Neuron (in vitro differentiated cells): ENCODE measurements around the gene MAGEC1.
"Not testable (repeated sequence)": the region's sequence is repeated elsewhere in the genome, so short reads cannot be mapped to it uniquely, and the experiment has no call there.

Experiments used
- H2AFZ ChIP-seq: one replicate; pipeline ENCODE4 v1.6.1; 2013; ENCODE audit warnings: low read depth, mild to moderate bottlenecking, inconsistent platforms, low read length, moderate library complexity
- H3K27me3 ChIP-seq: one replicate; pipeline ENCODE4 v1.6.1; 2013; ENCODE audit warnings: low read length; ENCODE audit not compliant: insufficient read depth
- H3K36me3 ChIP-seq: one replicate; pipeline ENCODE4 v1.6.1; 2013; ENCODE audit warnings: low read length; ENCODE audit not compliant: insufficient read depth
- H3K4me1 ChIP-seq: one replicate; pipeline ENCODE4 v1.6.1; 2013; ENCODE audit warnings: low read length; ENCODE audit not compliant: insufficient read depth
- H3K4me3 ChIP-seq: 2 replicates; pipeline ENCODE4 v1.5.1; 2013; ENCODE audit warnings: mild to moderate bottlenecking, low read length, moderate library complexity
- H3K9me3 ChIP-seq: one replicate; pipeline ENCODE4 v1.6.1; 2013; ENCODE audit warnings: low read length

The MAGEC1 gene, protein sequence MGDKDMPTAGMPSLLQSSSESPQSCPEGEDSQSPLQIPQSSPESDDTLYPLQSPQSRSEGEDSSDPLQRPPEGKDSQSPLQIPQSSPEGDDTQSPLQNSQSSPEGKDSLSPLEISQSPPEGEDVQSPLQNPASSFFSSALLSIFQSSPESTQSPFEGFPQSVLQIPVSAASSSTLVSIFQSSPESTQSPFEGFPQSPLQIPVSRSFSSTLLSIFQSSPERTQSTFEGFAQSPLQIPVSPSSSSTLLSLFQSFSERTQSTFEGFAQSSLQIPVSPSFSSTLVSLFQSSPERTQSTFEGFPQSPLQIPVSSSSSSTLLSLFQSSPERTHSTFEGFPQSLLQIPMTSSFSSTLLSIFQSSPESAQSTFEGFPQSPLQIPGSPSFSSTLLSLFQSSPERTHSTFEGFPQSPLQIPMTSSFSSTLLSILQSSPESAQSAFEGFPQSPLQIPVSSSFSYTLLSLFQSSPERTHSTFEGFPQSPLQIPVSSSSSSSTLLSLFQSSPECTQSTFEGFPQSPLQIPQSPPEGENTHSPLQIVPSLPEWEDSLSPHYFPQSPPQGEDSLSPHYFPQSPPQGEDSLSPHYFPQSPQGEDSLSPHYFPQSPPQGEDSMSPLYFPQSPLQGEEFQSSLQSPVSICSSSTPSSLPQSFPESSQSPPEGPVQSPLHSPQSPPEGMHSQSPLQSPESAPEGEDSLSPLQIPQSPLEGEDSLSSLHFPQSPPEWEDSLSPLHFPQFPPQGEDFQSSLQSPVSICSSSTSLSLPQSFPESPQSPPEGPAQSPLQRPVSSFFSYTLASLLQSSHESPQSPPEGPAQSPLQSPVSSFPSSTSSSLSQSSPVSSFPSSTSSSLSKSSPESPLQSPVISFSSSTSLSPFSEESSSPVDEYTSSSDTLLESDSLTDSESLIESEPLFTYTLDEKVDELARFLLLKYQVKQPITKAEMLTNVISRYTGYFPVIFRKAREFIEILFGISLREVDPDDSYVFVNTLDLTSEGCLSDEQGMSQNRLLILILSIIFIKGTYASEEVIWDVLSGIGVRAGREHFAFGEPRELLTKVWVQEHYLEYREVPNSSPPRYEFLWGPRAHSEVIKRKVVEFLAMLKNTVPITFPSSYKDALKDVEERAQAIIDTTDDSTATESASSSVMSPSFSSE

DNA sequence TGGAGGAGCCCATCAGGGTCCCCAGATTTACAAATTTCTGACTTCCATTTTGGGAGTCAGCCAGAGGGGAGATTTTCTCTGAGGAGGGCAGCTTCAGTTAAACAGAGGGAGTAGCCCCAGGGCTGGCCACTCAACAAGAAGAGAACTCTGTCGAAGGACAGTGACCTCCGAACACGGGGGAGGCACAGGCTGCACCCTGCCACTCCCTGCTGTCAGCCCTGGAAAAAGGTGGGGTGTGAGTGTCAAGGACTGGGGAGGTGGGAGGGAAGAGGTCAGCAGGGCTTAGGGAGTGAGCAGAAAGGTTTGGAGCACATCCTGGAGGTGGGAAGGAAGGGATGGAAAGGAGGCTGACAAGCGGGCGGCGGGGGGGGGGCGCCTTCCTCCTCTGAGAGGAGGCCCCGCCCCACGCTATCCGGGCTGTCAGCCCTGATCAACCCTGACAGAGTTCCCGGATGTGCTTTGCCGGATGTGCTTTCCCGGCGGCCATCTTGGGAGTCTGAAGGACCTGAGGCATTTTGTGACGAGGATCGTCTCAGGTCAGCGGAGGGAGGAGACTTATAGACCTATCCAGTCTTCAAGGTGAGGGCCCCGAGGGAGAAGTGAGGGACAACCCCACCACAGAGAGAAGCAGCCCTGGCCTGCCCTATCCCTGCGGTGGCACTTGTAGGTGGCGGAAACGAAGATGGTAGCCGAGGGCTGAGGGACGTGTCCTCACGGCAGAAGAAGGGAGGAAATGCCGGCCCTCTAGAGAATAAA is at the start of gene MAGEC1:
MAGEC1 (plus strand) TSS at position 495 of the 756 bp plus-strand sequence. CDS start 1,179 bp downstream, outside the sequence.
- H3K36me3 ChIP-seq: no peaks in the 10 kb centered on the region
- H3K9me3 ChIP-seq: no peaks in the 10 kb centered on the region
- H3K27me3 ChIP-seq: no peaks in the 10 kb centered on the region
- no peak within 1 kb of the TSS for H3K4me3 ChIP-seq
- no peak within 1 kb of the TSS for H2AFZ ChIP-seq
- H3K4me1 ChIP-seq: no peaks in the 10 kb centered on the region

DNA sequence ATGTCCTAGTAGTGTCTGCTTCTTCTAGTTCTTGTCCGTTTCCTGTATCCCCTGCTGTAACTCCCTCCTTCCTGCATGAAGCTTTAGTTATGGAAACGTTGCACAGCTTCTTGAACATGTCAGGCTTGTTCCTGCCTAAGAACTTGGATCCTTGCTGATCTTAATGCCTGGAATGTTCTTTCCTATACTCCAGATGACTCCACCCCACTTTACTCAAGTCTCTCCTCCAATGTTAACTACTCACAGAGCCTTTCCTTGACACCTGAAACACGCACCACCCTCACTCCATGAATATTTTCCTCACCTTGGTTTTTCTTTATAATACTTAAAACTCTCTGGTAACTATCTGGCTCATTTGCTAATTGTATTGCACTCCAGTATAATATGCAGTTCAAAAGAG is 46.2 kb upstream of the MAGEC1 start:
- Histone ChIP-seq H2AFZ (no peak overlapping the region), H3K9me3 (no peaks in the 10 kb centered on the region), H3K27me3 (no peaks in the 10 kb centered on the region), H3K36me3 (no peaks in the 10 kb centered on the region), H3K4me3 (no peak overlapping the region), H3K4me1 (no peaks in the 10 kb centered on the region)

DNA sequence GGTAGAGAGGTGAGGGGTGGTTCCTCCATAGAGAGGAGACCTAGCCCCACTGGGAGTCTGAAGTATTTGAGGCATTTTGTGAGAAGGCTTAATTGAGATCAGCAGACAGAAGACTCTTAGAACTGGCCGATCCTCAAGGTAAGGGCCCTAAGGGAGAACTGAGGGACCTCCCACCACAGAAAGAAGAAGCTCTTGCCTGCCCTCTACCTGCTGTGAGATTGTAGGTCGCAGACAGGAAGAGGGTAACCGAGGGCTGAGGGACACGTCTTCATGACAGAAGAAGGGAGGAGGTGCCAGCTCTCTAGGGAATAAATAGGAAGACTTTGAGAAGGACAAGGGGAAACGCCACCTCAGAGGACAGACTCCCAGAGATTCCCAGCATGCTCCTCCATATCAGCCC is 24.1 kb upstream of the MAGEC1 start:
- H3K9me3 ChIP-seq: no peaks in the 10 kb centered on the region
- H3K4me1 ChIP-seq: no peaks in the 10 kb centered on the region
- no peak overlapping the region for H2AFZ ChIP-seq
- H3K36me3 ChIP-seq: no peaks in the 10 kb centered on the region
- no peaks in the 10 kb centered on the region for H3K27me3 ChIP-seq
- H3K4me3 ChIP-seq: no peak overlapping the region

DNA sequence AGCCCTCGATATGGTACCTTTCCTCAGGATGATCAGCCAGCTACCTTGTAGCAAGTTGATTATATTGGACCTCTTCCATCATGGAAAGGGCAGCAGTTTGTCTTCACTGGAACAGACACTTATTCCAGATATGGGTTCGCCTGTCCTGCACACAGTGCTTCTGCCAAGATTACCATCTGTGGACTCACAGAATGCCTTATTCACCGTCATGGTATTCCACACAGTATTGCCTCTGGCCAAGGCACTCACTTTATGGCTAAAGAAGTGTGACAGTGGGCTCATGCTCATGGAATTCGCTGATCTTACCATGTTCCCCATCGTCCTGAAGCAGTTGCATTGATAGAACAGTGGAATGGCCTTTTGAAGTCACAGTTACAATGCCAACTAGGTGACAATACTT is 14.9 kb upstream of the MAGEC1 start:
- H3K4me3 ChIP-seq, H3K36me3 ChIP-seq, H2AFZ ChIP-seq, H3K4me1 ChIP-seq, H3K27me3 ChIP-seq, H3K9me3 ChIP-seq: not testable (repeated sequence)

DNA sequence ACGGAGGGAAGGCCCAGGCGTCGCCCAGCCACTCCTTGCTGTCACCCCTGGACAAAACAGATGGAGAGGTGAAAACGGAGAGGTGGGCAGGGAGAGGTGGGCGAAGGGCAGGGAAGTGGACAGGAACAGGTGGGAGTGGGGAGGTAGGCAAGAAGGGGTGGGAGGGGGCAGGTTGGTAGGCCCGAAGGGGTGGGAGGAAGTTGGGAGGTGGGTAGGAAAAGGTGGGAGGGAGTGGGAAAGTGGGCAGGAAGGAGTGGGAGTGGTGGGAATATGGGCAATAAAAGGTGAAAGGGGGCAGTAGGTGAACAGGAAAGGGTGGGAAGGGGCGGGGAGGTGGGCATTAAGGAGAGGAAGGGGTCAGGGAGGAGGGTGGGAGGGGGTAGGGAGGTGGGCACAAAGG is 9.0 kb upstream of the MAGEC1 start:
- peaks cover 2% of the 10 kb centered on the region for H3K27me3 ChIP-seq
- no peaks in the 10 kb centered on the region for H3K9me3 ChIP-seq
- H3K4me3 ChIP-seq: no peak overlapping the region
- no peaks in the 10 kb centered on the region for H3K36me3 ChIP-seq
- no peaks in the 10 kb centered on the region for H3K4me1 ChIP-seq
- H2AFZ ChIP-seq: no peak overlapping the region

DNA sequence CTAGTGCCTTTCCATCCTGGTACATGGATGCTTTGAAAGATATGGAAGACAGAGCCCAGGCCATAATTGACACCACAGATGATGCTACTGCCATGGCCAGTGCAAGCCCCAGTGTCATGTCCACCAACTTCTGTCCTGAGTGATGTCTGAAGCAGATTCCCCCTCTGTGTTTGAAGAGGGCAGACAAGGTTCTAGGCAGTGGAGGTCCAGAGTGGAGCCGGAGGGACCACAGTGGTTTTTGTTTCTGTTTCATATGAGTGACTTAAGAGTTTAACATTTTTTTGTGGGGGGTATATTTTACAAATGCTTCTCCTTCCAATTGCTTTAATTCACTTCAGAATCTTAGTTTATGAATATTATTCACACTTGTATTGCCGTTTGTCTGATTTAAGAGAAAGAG is 6.0 kb upstream of the MAGEC1 start:
- H3K9me3 ChIP-seq: no peaks in the 10 kb centered on the region
- no peak overlapping the region for H3K4me3 ChIP-seq
- H2AFZ ChIP-seq: no peak overlapping the region
- H3K4me1 ChIP-seq: no peaks in the 10 kb centered on the region
- no peaks in the 10 kb centered on the region for H3K27me3 ChIP-seq
- H3K36me3 ChIP-seq: no peaks in the 10 kb centered on the region

DNA sequence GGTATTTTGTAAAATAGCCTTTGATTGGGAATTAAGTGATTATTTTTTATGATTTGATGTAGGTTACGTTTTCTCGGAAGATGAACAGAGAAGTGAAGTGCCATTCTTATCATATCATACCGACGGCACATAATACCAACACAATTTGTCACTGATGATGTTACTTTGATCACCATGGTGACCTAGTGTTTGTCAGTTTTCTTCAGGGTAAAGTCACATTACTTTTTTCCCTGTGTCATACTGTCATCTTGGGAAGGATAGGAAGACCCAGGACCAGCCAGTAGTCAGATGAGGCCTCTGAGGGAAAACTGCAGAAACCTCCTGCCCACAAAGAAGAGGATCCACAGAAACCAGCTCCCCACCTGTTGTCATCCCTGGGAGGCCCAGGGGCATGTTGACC is 1.3 kb upstream of the MAGEC1 start:
- Histone ChIP-seq H3K36me3 (no peaks in the 10 kb centered on the region), H3K4me1 (no peaks in the 10 kb centered on the region)

DNA sequence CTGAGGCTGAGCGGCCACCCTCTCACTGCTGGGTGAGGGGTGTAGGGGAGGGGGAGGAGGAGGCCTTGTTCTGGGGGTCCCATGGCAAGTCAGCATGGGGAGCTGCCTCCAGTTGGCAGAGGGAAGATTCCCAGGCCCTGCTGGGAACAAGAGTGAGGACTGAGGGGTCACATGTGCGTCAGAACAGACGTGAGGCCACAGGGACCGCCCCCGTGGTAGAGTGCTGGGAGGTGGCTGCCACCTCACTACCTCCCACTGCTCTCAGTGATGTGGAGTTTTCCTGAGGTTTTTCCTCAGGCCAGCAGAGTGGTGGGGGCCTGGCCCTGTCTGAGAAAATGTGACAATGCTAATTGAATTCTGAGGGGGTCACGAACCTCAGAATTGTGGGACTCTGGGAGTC is 568 bp downstream of the MAGEC1 start:
- no peaks in the 10 kb centered on the region for H3K27me3 ChIP-seq
- H3K9me3 ChIP-seq: no peaks in the 10 kb centered on the region
- no peaks in the 10 kb centered on the region for H3K36me3 ChIP-seq
- no peak overlapping the region for H3K4me3 ChIP-seq
- H2AFZ ChIP-seq: no peak overlapping the region
- no peaks in the 10 kb centered on the region for H3K4me1 ChIP-seq

More for the DNA sequence above, 1.3 kb upstream of the MAGEC1 start:
- H2AFZ ChIP-seq: no peak overlapping the region
- H3K9me3 ChIP-seq: no peaks in the 10 kb centered on the region
- H3K4me3 ChIP-seq: no peak overlapping the region
- H3K27me3 ChIP-seq: no peaks in the 10 kb centered on the region

DNA sequence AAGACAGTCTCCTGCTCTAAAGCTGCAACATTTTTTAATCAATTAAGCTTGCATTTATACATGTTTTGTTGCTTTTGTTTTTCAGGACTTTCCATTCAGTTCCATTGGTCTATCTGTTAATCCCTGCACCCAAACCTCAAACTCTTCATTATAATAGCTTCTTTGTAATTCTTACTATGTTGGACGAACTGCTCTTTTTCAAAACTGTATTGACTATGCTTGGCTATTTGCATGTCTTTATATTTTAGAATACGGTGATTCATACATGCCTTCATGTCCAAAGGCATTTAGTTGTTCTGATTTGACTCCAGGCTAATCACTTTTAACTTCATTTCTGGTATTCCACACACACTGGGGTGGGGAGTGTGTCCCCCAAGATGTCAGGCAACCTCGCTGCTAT is 14.1 kb downstream of the MAGEC1 start:
- H3K36me3 ChIP-seq: no peaks in the 10 kb centered on the region
- H3K4me3 ChIP-seq: no peak overlapping the region
- H3K9me3 ChIP-seq: no peaks in the 10 kb centered on the region
- no peaks in the 10 kb centered on the region for H3K27me3 ChIP-seq
- no peaks in the 10 kb centered on the region for H3K4me1 ChIP-seq
- H2AFZ ChIP-seq: no peak overlapping the region

DNA sequence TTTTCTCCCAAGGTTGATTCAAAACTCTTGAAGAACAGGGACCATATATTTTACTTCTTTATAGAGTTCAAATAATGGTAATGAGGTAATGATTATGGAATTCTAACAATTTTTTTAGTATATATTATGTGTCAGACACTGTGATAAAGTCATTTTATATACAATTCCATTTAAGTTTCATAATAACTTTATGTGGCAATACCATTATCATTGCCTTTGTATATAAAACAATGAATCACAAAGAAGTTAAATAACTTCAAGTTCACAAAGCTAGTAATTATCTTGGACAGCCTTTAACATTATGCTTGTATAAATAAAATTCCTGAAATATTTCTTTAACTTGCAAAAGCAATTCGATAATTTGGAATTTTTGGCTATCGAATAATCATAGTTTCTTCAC is 20.6 kb downstream of the MAGEC1 start:
- Histone ChIP-seq H2AFZ (no peak overlapping the region), H3K36me3 (no peaks in the 10 kb centered on the region), H3K27me3 (no peaks in the 10 kb centered on the region), H3K9me3 (no peaks in the 10 kb centered on the region), H3K4me3 (no peak overlapping the region), H3K4me1 (no peaks in the 10 kb centered on the region)

DNA sequence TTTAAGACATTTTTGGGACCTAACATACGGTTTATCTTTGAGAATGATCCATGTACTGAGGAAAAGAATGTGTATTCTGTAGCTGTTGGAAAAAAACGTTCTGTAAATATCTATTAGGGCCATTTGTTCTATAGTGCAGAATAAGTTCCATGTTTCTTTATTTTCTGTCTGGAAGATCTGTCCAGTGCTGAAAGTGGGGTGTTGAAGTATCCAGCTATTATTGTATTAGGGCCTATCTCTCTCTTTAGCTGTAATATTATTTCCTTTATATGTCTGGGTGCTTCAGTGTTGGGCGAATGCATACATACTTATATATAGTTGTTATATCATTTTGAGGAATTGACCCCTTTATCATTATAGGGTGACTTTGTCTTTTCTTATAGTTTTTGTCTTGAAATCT is 24.7 kb downstream of the MAGEC1 start:
- Histone ChIP-seq H3K4me1 (no peaks in the 10 kb centered on the region), H2AFZ (no peak overlapping the region), H3K9me3 (no peaks in the 10 kb centered on the region), H3K4me3 (no peak overlapping the region), H3K36me3 (no peaks in the 10 kb centered on the region), H3K27me3 (no peaks in the 10 kb centered on the region)

DNA sequence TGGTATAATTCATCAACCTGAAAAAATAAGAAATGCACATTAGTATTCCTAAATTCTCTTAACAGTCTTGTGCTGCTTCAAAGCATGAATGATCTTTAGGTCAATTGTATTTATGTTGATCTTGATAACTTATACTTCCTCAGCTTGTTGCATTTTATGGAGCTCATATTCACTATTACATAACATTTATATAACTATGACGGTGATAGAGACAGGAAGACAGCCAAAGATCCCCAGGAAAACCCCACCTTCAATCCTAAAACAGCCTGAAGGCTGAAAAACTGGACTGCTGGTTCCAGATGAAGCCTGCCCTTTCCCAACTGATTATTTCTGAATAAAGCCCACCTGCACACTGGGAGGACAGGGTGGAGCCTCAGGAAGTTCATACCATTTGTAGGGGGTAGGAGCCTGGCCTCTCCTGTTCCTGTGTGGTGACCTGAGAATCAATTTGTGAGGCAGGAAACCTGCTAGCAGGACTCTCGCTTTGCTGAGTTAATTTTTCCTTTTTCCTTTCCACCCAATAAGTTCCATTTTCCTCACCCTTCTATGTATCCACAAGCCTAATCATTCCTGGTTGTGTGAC is 30.5 kb downstream of the MAGEC1 start:
- no peaks in the 10 kb centered on the region for H3K36me3 ChIP-seq
- no peaks in the 10 kb centered on the region for H3K9me3 ChIP-seq
- no peak overlapping the region for H3K4me3 ChIP-seq
- no peak overlapping the region for H2AFZ ChIP-seq
- no peaks in the 10 kb centered on the region for H3K27me3 ChIP-seq
- H3K4me1 ChIP-seq: no peaks in the 10 kb centered on the region
